Measurements from ENCODE around the gene ZNF548.

- TF ChIP-seq, protein P1, sequence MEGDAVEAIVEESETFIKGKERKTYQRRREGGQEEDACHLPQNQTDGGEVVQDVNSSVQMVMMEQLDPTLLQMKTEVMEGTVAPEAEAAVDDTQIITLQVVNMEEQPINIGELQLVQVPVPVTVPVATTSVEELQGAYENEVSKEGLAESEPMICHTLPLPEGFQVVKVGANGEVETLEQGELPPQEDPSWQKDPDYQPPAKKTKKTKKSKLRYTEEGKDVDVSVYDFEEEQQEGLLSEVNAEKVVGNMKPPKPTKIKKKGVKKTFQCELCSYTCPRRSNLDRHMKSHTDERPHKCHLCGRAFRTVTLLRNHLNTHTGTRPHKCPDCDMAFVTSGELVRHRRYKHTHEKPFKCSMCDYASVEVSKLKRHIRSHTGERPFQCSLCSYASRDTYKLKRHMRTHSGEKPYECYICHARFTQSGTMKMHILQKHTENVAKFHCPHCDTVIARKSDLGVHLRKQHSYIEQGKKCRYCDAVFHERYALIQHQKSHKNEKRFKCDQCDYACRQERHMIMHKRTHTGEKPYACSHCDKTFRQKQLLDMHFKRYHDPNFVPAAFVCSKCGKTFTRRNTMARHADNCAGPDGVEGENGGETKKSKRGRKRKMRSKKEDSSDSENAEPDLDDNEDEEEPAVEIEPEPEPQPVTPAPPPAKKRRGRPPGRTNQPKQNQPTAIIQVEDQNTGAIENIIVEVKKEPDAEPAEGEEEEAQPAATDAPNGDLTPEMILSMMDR (conservative IDR thresholded peaks at IDR 0.05; ENCODE audit: low read length): no peak
- TF ChIP-seq EZH2phosphoT487 (IDR thresholded peaks at IDR 0.05; ENCODE audit: borderline replicate concordance, low read depth, low read length): no peak
Measured at GRCh38 chr19:57380923-57381322, 8.7 kb upstream of the ZNF548 start.

Measured in OCI-LY7 (cell line).